MM.1S (cell line): Measurements from ENCODE around the gene MYBPC2.

Source experiments
- DNase-seq: peaks from one replicate; pipeline ENCODE4 v3.0.0-alpha.2; 2015
- H2AFZ ChIP-seq: fragments of 300-600 bp; sonication (generic); 2 replicates; pipeline ENCODE4 v1.6.0; 2016; ENCODE audit warnings: antibody characterized with exemption, low read length
- H3F3A ChIP-seq: fragments of 300-600 bp; sonication (generic); 2 replicates; pipeline ENCODE4 v1.6.1; 2016; ENCODE audit warnings: mild to moderate bottlenecking, antibody characterized with exemption, low read length, moderate library complexity, mixed read lengths; ENCODE audit not compliant: insufficient read depth
- H3K27ac ChIP-seq: fragments of 300-600 bp; sonication (generic); 2 replicates; pipeline ENCODE4 v1.5.1; 2016; ENCODE audit warnings: mild to moderate bottlenecking, low read length
- H3K27me3 ChIP-seq: fragments of 300-600 bp; sonication (generic); replicated peaks from 2 replicates; pipeline ENCODE4 v1.6.0; 2016; ENCODE audit warnings: low read length; ENCODE audit not compliant: insufficient read depth
- H3K36me3 ChIP-seq: fragments of 300-600 bp; sonication (generic); replicated peaks from 2 replicates; pipeline ENCODE4 v1.6.1; 2016; ENCODE audit warnings: mild to moderate bottlenecking, low read length, mixed read lengths; ENCODE audit not compliant: insufficient read depth
- H3K4me1 ChIP-seq: fragments of 300-600 bp; sonication (generic); 2 replicates; pipeline ENCODE4 v1.6.1; 2016; ENCODE audit warnings: low read length, mixed read lengths
- H3K4me2 ChIP-seq: fragments of 300-600 bp; sonication (generic); 2 replicates; pipeline ENCODE4 v1.6.0; 2016; ENCODE audit warnings: low read depth, low read length
- H3K4me3 ChIP-seq: fragments of 300-600 bp; sonication (generic); 2 replicates; pipeline ENCODE4 v1.5.1; 2016; ENCODE audit warnings: low read length, mixed read lengths
- H3K79me2 ChIP-seq: fragments of 300-600 bp; sonication (generic); 2 replicates; pipeline ENCODE4 v1.6.1; 2016; ENCODE audit warnings: mixed run types, low read length, mixed read lengths
- H3K9ac ChIP-seq: fragments of 300-600 bp; sonication (generic); 2 replicates; pipeline ENCODE4 v1.6.1; 2016; ENCODE audit warnings: low read length, mixed read lengths
- H3K9me2 ChIP-seq: fragments of 300-600 bp; sonication (generic); replicated peaks from 2 replicates; pipeline ENCODE4 v1.6.1; 2016; ENCODE audit warnings: mild to moderate bottlenecking, low read length, mixed read lengths; ENCODE audit not compliant: insufficient read depth
- H3K9me3 ChIP-seq: fragments of 300-600 bp; sonication (generic); replicated peaks from 2 replicates; pipeline ENCODE4 v1.6.1; 2016; ENCODE audit warnings: mild to moderate bottlenecking, low read length, mixed read lengths; ENCODE audit not compliant: insufficient read depth
- H4K20me1 ChIP-seq: fragments of 300-600 bp; sonication (generic); 2 replicates; pipeline ENCODE4 v1.6.1; 2016; ENCODE audit warnings: mild to moderate bottlenecking, low read length, moderate library complexity, mixed read lengths; ENCODE audit not compliant: insufficient read depth
- EZH2 ChIP-seq: fragments of 300-600 bp; sonication (generic); optimal IDR thresholded peaks from 2 replicates; pipeline ENCODE3; 2017; ENCODE audit warnings: low read depth, mild to moderate bottlenecking, antibody characterized with exemption, low read length, mixed read lengths
- EZH2phosphoT487 ChIP-seq: fragments of 300-600 bp; sonication (generic); IDR thresholded peaks from 2 replicates; pipeline ENCODE4 v1.6.1; 2018; ENCODE audit warnings: antibody characterized with exemption, low read length
- TF ChIP-seq, protein P1 (sequence below): fragments of 300-600 bp; sonication (generic); IDR thresholded peaks from 2 replicates; pipeline ENCODE4 v1.5.1; 2016; ENCODE audit warnings: antibody characterized with exemption, low read length, mixed read lengths

MYBPC2 gene

GRCh38 chr19:50423279-50424113 is 9.2 kb upstream of the MYBPC2 start:
- no peaks in the 10 kb centered on the region for H3F3A ChIP-seq
- H3K27ac ChIP-seq = no peak overlapping the region
- peaks cover 22% of the 10 kb centered on the region for H3K4me1 ChIP-seq
- H3K36me3 ChIP-seq = no peaks in the 10 kb centered on the region
- H3K4me3 ChIP-seq = no peak overlapping the region
- H3K9ac ChIP-seq = no peak overlapping the region
- no peaks in the 10 kb centered on the region for H3K9me2 ChIP-seq
- H3K79me2 ChIP-seq = no peaks in the 10 kb centered on the region
- H3K9me3 ChIP-seq = no peaks in the 10 kb centered on the region
- H2AFZ ChIP-seq = no peak overlapping the region
- H4K20me1 ChIP-seq = no peaks in the 10 kb centered on the region
- no peak for DNase-seq
- H3K4me2 ChIP-seq = no peak overlapping the region
- H3K27me3 ChIP-seq = peaks cover 18% of the 10 kb centered on the region
- TF ChIP-seq EZH2phosphoT487 = no peak

GRCh38 chr19:50425581-50425980 is 7.1 kb upstream of the MYBPC2 start:
- Histone ChIP-seq H3K9me3 (no peaks in the 10 kb centered on the region), H3K27me3 (peaks cover 28% of the 10 kb centered on the region), H3K4me2 (no peak overlapping the region), H3K27ac (no peak overlapping the region), H2AFZ (no peak overlapping the region), H3K4me1 (peaks cover 9% of the 10 kb centered on the region; the same call in 1 of the 2 replicates), H4K20me1 (no peaks in the 10 kb centered on the region), H3K4me3 (no peak overlapping the region), H3K36me3 (no peaks in the 10 kb centered on the region), H3K9ac (no peak overlapping the region), H3K9me2 (no peaks in the 10 kb centered on the region), H3K79me2 (no peaks in the 10 kb centered on the region), H3F3A (no peaks in the 10 kb centered on the region)
- TF ChIP-seq, protein P1, sequence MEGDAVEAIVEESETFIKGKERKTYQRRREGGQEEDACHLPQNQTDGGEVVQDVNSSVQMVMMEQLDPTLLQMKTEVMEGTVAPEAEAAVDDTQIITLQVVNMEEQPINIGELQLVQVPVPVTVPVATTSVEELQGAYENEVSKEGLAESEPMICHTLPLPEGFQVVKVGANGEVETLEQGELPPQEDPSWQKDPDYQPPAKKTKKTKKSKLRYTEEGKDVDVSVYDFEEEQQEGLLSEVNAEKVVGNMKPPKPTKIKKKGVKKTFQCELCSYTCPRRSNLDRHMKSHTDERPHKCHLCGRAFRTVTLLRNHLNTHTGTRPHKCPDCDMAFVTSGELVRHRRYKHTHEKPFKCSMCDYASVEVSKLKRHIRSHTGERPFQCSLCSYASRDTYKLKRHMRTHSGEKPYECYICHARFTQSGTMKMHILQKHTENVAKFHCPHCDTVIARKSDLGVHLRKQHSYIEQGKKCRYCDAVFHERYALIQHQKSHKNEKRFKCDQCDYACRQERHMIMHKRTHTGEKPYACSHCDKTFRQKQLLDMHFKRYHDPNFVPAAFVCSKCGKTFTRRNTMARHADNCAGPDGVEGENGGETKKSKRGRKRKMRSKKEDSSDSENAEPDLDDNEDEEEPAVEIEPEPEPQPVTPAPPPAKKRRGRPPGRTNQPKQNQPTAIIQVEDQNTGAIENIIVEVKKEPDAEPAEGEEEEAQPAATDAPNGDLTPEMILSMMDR = no peak
- no peak for TF ChIP-seq EZH2
- no peak for DNase-seq

DNA sequence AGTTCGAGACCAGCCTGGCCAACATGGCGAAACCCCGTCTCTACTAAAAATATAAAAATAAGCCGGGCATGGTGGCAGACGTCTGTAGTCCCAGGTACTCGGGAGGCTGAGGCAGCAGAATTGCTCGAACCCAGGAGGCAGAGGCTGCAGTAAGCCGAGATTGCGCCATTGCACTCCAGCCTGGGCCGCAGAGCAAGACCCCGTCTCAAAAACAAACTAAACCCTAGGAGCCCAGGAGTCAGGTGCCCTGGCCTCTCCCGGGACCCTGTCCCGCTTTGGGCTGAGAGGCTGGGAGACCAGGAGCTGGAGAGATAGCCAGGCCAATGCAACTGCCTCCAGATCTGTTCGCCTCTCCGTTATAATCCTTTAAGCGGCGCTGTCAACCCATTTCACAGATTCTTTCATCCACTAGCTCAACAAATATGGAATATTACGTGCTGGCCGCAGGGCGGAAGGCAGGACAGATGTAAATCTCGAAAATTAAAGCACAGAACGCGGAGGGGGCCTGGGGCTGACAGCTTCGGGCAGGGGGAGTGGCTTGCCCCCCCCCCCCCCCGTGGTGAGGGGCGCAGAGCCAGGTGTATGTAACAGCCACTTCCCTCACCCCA is 5.3 kb upstream of the MYBPC2 start:
- H3K9ac ChIP-seq = no peak overlapping the region
- no peaks in the 10 kb centered on the region for H3K36me3 ChIP-seq
- no peaks in the 10 kb centered on the region for H3F3A ChIP-seq
- H3K27ac ChIP-seq = no peak overlapping the region
- no peaks in the 10 kb centered on the region for H4K20me1 ChIP-seq
- peaks cover 38% of the 10 kb centered on the region for H3K27me3 ChIP-seq
- H3K4me1 ChIP-seq = peaks cover 11% of the 10 kb centered on the region
- DNase-seq = no peak
- H2AFZ ChIP-seq = no peak overlapping the region
- TF ChIP-seq, protein P1 = no peak
- TF ChIP-seq EZH2phosphoT487 = no peak
- H3K4me2 ChIP-seq = peak overlapping the region; percentile 58; the same call in 1 of the 2 replicates
- H3K79me2 ChIP-seq = no peaks in the 10 kb centered on the region
- H3K4me3 ChIP-seq = no peak overlapping the region
- no peaks in the 10 kb centered on the region for H3K9me2 ChIP-seq
- H3K9me3 ChIP-seq = no peaks in the 10 kb centered on the region

- peak overlapping the region; percentile 22; the same call in 1 of the 2 replicates for H3K4me3 ChIP-seq
- no peak overlapping the region; the same call in 1 of the 2 replicates for H2AFZ ChIP-seq
- no peak overlapping the region for H3K27ac ChIP-seq
These were observed 4.7 kb upstream of the MYBPC2 start for GRCh38 chr19:50427997-50428425.

More at GRCh38 chr19:50427997-50428425, 4.7 kb upstream of the MYBPC2 start:
- H3K9me3 ChIP-seq = no peaks in the 10 kb centered on the region
- no peak for TF ChIP-seq EZH2phosphoT487
- no peak for TF ChIP-seq EZH2
- TF ChIP-seq, protein P1 = no peak
- no peaks in the 10 kb centered on the region for H3F3A ChIP-seq
- no peaks in the 10 kb centered on the region for H3K9me2 ChIP-seq
- no peaks in the 10 kb centered on the region for H4K20me1 ChIP-seq
- H3K36me3 ChIP-seq = no peaks in the 10 kb centered on the region
- DNase-seq = peak; percentile 25
- H3K27me3 ChIP-seq = peaks cover 44% of the 10 kb centered on the region
- H3K79me2 ChIP-seq = no peaks in the 10 kb centered on the region
- no peak overlapping the region for H3K9ac ChIP-seq
- peaks cover 13% of the 10 kb centered on the region for H3K4me1 ChIP-seq
- H3K4me2 ChIP-seq = peak overlapping the region; percentile 58
